ENCODE data around the gene PIK3AP1. TPM values are rescaled to one million over a fixed set of nuclear protein-coding genes. Genes with fewer than 3 reads are reported as not detected.

The PIK3AP1 gene
- total RNA-seq, 1 donor from 2014 or later = 9.6 TPM

DNA sequence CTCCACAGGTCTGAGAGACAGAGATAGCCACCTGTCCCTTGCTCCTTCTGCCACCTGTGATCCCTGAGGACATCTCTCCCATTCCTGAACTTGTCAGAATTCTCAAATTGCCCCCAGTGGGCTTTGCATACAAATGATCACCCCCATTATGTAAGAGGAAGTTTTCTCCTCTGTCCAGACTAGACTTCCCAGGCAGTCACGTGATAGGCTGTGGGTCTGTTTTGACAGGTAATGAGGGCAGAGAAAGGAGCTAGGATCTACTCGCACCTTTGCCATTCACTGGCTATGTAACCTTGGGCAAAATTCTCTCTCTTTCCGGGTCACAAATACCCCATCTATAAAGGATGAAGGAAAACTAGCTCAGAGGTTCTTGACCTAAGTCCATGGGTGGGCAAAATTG, 112.1 kb downstream of the PIK3AP1 start:
- Mint-ChIP-seq H3K36me3 (ENCODE audit: low read depth) (no peaks in the 10 kb centered on the region), H3K9me3 (no peaks in the 10 kb centered on the region), H3K27me3 (peaks cover 7% of the 10 kb centered on the region), H3K27ac (no peak overlapping the region), H3K4me1 (peaks cover 4% of the 10 kb centered on the region), H3K4me3 (no peak overlapping the region)
- DNase-seq = no peak
- intact Hi-C loops (cut with micrococcal nuclease) = no loop called here

- no peak for DNase-seq
- H3K27me3 Mint-ChIP-seq = peaks cover 7% of the 10 kb centered on the region
- H3K36me3 Mint-ChIP-seq (ENCODE audit: low read depth) = no peaks in the 10 kb centered on the region
- intact Hi-C loops (cut with micrococcal nuclease) = no loop called here
- no peak overlapping the region for H3K4me3 Mint-ChIP-seq
- H3K4me1 Mint-ChIP-seq = peaks cover 4% of the 10 kb centered on the region
- H3K9me3 Mint-ChIP-seq = no peaks in the 10 kb centered on the region
- H3K27ac Mint-ChIP-seq = no peak overlapping the region
Observed at GRCh38 chr10:96606946-96607345, 113.4 kb downstream of the PIK3AP1 start.

- peaks cover 7% of the 10 kb centered on the region for H3K27me3 Mint-ChIP-seq
- no peak overlapping the region for H3K27ac Mint-ChIP-seq
- H3K9me3 Mint-ChIP-seq = no peaks in the 10 kb centered on the region
- no peak overlapping the region for H3K4me3 Mint-ChIP-seq
- DNase-seq = no peak
- no peaks in the 10 kb centered on the region for H3K36me3 Mint-ChIP-seq (ENCODE audit: low read depth)
- peaks cover 4% of the 10 kb centered on the region for H3K4me1 Mint-ChIP-seq
- intact Hi-C loops (cut with micrococcal nuclease) = no loop called here
Observed at GRCh38 chr10:96606216-96606615, 114.1 kb downstream of the PIK3AP1 start.

- Mint-ChIP-seq H3K27ac (no peak overlapping the region), H3K27me3 (peaks cover 10% of the 10 kb centered on the region), H3K4me1 (no peaks in the 10 kb centered on the region), H3K9me3 (no peaks in the 10 kb centered on the region), H3K36me3 (ENCODE audit: low read depth) (peaks cover 2% of the 10 kb centered on the region), H3K4me3 (no peak overlapping the region)
- intact Hi-C loops (cut with micrococcal nuclease) = no loop called here
- no peak for DNase-seq
Observed at GRCh38 chr10:96600337-96600736, 120.0 kb downstream of the PIK3AP1 start.

DNA sequence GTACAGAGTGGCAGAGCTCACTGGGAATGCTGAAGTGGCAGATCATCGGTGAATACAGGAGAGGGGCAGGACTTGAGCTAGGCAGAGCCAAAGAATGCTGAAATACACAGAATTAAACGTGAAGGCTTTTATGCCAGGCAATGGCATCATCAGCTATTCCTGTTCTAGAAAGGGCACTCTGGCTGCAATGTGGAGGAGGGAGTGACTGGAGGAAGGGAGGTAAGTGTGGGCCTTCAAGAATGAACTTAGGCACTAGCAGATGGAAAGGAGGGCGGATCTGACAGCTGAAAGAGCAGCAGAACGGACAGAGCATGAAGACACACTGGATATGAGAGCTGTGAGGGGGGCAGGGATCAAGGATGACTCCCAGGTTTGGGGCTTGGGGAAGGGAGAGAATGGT, 121.5 kb downstream of the PIK3AP1 start:
- Mint-ChIP-seq H3K4me1 (no peaks in the 10 kb centered on the region), H3K27me3 (peaks cover 14% of the 10 kb centered on the region), H3K27ac (no peak overlapping the region), H3K36me3 (ENCODE audit: low read depth) (peaks cover 2% of the 10 kb centered on the region), H3K9me3 (no peaks in the 10 kb centered on the region), H3K4me3 (no peak overlapping the region)
- intact Hi-C loops (cut with micrococcal nuclease) = no loop called here
- DNase-seq = no peak

DNA sequence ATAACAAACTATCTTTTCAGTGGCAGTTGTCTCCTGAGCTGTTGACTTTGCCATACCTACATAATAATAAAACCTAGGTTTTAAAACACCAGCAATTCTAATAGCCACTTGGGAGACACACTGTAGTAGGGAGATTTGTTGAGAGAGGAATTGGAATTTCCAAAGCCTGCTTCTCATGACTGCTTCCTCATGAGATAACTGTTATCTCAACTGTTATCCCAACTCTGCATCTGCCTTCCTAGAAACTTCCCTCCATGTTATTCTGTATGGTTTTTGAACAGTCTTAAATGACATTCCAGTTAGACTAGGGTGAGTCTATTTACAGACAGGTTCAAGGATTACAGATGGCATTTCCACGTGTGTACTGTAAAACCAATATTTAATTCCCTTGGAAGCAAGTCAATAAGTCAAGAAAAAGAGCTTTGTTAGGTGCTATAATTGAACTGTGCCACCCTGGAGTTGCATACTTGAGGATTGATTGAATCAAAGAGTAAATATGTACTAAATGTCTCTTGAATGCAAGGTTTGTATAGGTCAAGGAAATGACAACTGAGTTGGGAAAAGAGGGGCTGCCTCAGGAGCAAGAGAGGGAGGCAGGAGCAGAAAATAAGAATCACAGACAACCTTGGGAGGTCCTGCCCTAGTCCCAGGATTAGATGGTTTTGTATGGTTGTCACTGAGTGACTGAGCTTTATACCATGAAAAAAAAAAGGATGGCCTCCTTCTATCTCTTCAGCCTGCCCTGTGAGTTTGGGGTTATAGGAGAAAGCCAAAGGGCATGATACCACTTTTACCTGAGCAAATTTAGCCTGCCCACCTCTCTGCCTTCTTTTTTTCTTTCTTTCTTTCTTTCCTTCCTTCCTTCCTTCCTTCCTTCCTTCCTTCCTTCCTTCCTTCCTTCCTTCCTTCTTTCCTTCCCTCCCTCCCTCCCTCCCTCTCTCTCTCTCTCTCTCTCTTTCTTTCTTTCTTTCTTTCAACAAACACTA, 123.6 kb downstream of the PIK3AP1 start:
- Mint-ChIP-seq H3K27me3 (peaks cover 18% of the 10 kb centered on the region), H3K4me3 (no peak overlapping the region), H3K36me3 (ENCODE audit: low read depth) (peaks cover 2% of the 10 kb centered on the region), H3K27ac (no peak overlapping the region), H3K4me1 (peaks cover 1% of the 10 kb centered on the region), H3K9me3 (no peaks in the 10 kb centered on the region)
- no peak for DNase-seq
- intact Hi-C loops (cut with micrococcal nuclease) = no loop called here

DNA sequence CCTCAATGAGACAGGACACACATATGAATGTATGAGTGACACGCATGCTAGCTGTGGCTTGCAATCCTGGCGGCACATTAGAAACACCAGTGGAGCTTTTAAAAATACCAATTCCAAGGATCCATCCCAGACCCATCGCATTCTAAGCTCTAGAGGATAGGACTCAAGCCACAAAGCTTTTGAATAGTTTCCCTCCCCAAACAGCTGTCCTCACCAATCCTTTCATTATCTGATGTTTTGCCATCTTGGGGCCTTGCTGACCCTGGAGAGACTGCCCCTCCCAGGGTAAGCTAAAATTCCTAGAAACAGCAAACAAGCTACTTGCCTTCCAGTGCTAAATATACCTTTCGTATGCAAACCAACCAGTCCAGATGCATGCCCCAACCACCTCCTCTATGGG, 124.6 kb downstream of the PIK3AP1 start:
- no peak for DNase-seq
- Mint-ChIP-seq H3K4me1 (peaks cover 1% of the 10 kb centered on the region), H3K9me3 (no peaks in the 10 kb centered on the region), H3K27ac (no peak overlapping the region), H3K36me3 (ENCODE audit: low read depth) (peaks cover 2% of the 10 kb centered on the region), H3K4me3 (no peak overlapping the region), H3K27me3 (peaks cover 25% of the 10 kb centered on the region)
- intact Hi-C loops (cut with micrococcal nuclease) = no loop called here

GRCh38 chr10:96591946-96592345, 128.4 kb downstream of the PIK3AP1 start:
- Mint-ChIP-seq H3K4me3 (no peak overlapping the region), H3K27ac (no peak overlapping the region), H3K36me3 (ENCODE audit: low read depth) (no peaks in the 10 kb centered on the region), H3K9me3 (no peaks in the 10 kb centered on the region), H3K27me3 (peaks cover 28% of the 10 kb centered on the region), H3K4me1 (peaks cover 7% of the 10 kb centered on the region)
- DNase-seq = no peak
- intact Hi-C loops (cut with micrococcal nuclease) = no loop called here

- Mint-ChIP-seq H3K4me3 (no peak overlapping the region), H3K9me3 (no peaks in the 10 kb centered on the region), H3K36me3 (ENCODE audit: low read depth) (peaks cover 6% of the 10 kb centered on the region), H3K4me1 (peaks cover 16% of the 10 kb centered on the region), H3K27me3 (peaks cover 18% of the 10 kb centered on the region), H3K27ac (no peak overlapping the region)
- intact Hi-C loops (cut with micrococcal nuclease) = loop anchor here (1.0 to 10.0 kb wide), 8 partner anchors 22 to 1056 kb away; partner anchors contain the start of genes ARHGAP19, PI4K2A, PIK3AP1 and TCTN3
- peak; percentile 69 for DNase-seq
Observed at GRCh38 chr10:96588616-96589419, 131.5 kb downstream of the PIK3AP1 start.

DNA sequence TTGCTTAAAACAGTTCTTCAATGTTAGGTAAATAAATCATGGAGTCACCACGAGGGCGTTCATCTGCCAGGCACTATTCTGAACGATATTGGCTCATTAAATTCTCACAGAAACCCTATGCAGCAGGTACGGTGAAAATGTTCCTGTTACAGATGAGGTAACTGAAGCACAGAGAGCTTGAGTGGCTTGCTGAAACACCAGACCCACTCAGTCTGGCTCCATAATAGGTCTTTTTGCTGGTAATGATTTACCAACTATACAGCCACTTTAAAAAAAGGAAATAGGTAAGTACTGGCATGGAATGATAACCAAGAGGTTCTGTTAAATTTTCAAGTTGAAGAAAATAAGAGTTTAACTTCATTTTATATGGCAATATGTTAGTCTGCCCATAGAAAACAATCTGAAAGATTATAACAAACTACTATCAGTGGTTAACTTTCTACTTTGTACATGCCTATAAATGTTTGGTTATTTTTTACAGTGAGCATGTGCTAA, 132.2 kb downstream of the PIK3AP1 start:
- Mint-ChIP-seq H3K27ac (no peak overlapping the region), H3K9me3 (no peaks in the 10 kb centered on the region), H3K4me3 (no peak overlapping the region), H3K27me3 (peaks cover 18% of the 10 kb centered on the region), H3K4me1 (peaks cover 22% of the 10 kb centered on the region), H3K36me3 (ENCODE audit: low read depth) (peaks cover 8% of the 10 kb centered on the region)
- DNase-seq = peak; percentile 61
- intact Hi-C loops (cut with micrococcal nuclease) = loop anchor here (2.0 to 10.0 kb wide), 7 partner anchors 21 to 1057 kb away; partner anchors contain the start of genes ARHGAP19, PI4K2A, PIK3AP1 and TCTN3

DNA sequence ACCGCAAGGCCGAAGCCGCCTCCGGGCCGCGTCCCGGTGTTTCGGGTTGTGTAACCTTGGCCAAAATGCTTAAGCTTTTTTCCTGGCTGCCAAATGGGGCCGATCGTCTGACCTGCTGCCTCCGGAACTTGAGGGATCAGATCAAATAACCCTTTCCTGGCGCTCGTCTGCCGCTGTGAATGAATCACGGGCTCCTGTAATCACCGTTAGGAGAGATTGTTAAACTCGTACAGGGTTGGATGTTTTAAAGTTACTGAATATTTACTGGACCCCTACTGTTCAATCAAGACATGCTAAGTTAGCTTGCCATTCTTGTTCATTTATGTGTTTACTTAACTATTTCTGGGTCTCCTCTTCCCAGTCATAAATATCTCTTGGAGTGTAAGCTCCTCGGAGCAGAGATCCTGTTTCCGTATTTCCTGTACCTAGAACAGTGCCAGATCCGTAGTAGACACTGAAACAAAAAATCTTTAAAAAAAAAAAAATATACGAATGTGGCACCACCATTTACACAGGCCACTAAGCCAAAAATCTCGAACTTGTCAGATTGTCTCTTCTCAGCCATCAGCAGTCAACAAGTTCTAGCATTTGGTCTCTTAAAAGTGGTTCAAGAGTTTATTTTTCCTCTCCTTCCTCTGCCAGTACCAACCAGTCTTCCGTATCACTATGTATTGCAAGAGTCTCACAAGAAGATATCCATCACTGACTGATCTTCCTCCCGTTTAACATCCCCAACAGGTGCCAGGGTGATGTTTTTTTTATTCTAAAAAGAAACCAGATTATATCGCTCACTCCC, 132.9 kb downstream of the PIK3AP1 start:
- H3K27me3 Mint-ChIP-seq = peaks cover 16% of the 10 kb centered on the region
- peak overlapping the region; percentile 91 for H3K27ac Mint-ChIP-seq
- peaks cover 22% of the 10 kb centered on the region for H3K4me1 Mint-ChIP-seq
- H3K9me3 Mint-ChIP-seq = no peaks in the 10 kb centered on the region
- H3K4me3 Mint-ChIP-seq = no peak overlapping the region
- intact Hi-C loops (cut with micrococcal nuclease) = loop anchor here (2.0 to 10.0 kb wide), 8 partner anchors 21 to 1057 kb away; partner anchors contain the start of genes ARHGAP19, PI4K2A, PIK3AP1 and TCTN3
- H3K36me3 Mint-ChIP-seq (ENCODE audit: low read depth) = peaks cover 9% of the 10 kb centered on the region
- peak; percentile 61 for DNase-seq

GRCh38 chr10:96586419-96587263, 133.7 kb downstream of the PIK3AP1 start, which contains the start of gene TM9SF3:
TM9SF3 (minus strand) TSS chr10:96587012; CDS start chr10:96586835, 177 bp downstream.
- peak; percentile 97 for DNase-seq
- H3K4me1 Mint-ChIP-seq = peaks cover 25% of the 10 kb centered on the region
- peak within 1 kb of the TSS; percentile 91 for H3K27ac Mint-ChIP-seq
- peaks cover 13% of the 10 kb centered on the region for H3K27me3 Mint-ChIP-seq
- intact Hi-C loops (cut with micrococcal nuclease) = loop anchor here (2.0 to 10.0 kb wide), 6 partner anchors 74 to 1058 kb away; partner anchors contain the start of genes ARHGAP19, PI4K2A, PIK3AP1 and TCTN3
- H3K9me3 Mint-ChIP-seq = no peaks in the 10 kb centered on the region
- peak within 1 kb of the TSS; percentile 93 for H3K4me3 Mint-ChIP-seq
- peaks cover 9% of the 10 kb centered on the region for H3K36me3 Mint-ChIP-seq (ENCODE audit: low read depth)

Data from activated CD4-positive, alpha-beta T cell treated with anti-CD3 and anti-CD28 coated beads, Interleukin-2, amount 10 ng/mL, durations not matched to agents 24 days and 14 days (primary cell).